Daoy (cell line): ENCODE data around the gene VMP1. TPM values are rescaled to one million over a fixed set of nuclear protein-coding genes. Genes with fewer than 3 reads are reported as not detected.

Experiments
- DNase-seq: peaks from one replicate; pipeline ENCODE4 v3.0.0-alpha.2; 2015; ENCODE audit warnings: low read depth
- total RNA-seq: library from RNA; depleted of rRNA; stranded (reverse); fragments of >200 nt; shearing (Covaris generic); gene quantifications from 2 replicates; pipeline ENCODE4 v1.2.3, GENCODE V29; 2014

VMP1 gene
- total RNA-seq, 1 experiment from 2014 or later = 212 TPM

DNA sequence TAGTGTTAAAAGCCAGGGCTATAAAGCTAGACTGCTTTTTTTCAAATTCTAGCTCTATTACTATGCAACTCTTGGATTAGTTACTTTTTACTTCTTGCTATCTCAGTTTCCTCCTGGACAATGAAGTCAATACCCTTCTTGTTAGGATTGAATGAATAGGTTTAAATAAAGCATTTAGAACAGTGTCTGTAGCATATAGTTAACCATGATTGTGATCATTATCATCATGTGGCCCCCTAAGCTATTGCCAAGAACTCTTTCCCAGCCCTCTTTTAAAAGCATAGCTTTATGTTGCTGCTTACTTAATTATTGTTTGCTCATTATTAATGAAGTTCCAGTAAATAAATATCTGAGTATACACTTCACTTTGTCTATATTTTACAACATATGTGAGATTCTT is 4.5 kb downstream of the VMP1 start:
- no peak for DNase-seq

DNA sequence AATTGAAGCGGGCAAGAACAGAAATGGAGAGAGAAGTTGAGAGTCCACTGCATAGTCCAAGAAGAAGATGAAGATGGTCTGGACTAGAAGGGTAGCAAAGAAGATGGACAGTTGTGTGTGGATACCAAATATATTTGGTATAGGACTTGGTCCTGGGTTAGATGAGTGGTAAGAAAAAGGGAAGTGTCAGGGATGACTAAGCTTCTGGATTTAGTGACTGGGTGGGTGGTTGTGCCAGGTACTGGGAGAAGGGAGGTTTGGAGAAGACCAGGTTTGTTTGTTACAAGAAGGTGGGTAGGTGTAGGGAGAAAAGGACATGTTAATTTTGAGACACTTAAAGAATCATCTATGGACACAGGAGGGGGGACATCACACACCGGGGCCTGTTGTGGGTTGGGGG is 5.4 kb downstream of the VMP1 start:
- no peak for DNase-seq

DNA sequence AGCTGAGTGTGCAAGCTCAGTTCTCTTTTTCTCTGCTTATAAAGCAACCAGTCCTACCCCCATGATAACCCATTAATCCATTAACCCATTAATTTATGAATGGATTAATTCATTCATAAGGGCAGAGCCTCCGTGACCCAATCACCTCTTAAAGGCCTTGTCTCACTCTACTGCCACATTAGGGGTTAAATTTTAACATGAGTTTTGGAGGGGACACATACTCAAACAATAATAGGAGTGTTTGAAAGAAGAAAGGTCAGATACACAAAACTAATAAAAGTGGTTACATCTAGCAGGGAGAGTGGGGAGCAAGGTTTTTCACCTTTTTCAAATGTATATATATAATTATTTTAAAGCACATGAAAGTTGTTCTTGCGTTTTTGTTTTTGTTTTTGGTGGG is 6.8 kb downstream of the VMP1 start:
- no peak for DNase-seq

DNA sequence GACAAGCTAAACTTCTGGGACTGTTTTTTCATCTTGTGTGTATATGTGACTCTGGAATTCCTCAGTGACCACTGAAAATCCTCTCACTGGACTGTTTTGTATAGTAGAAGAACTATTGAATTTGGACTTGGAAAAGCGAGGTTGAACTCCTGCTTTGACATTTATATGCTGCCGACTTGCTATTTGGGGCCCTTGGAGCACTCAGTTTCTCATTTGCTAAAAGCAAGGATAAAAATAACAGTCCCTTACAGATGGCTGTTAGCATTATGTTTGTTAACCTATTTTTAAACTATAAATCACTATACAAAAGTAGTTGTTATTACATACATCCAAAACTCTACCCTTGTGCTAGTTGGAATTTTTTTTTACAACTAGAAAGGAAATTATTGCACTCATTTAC is 9.0 kb downstream of the VMP1 start:
- DNase-seq = no peak

DNA sequence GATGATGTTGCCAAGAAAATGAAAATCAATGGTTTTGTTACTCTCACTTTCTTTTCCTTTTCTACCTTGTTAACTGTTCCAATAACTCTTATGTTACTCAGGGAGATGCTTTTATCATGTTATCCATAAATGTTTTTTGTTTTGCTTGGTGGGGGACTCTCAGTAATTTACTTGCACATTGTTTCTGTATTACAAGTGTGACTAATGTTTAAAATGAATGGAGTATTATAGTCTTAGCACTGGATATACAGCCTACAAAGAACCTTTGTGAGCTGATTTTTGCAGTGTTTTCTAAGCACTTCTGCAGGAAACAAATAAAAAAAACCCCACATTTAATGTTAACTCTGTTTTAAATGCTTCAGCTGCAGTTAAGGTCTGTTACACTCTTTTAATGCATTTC is 12.1 kb downstream of the VMP1 start:
- no peak for DNase-seq

DNA sequence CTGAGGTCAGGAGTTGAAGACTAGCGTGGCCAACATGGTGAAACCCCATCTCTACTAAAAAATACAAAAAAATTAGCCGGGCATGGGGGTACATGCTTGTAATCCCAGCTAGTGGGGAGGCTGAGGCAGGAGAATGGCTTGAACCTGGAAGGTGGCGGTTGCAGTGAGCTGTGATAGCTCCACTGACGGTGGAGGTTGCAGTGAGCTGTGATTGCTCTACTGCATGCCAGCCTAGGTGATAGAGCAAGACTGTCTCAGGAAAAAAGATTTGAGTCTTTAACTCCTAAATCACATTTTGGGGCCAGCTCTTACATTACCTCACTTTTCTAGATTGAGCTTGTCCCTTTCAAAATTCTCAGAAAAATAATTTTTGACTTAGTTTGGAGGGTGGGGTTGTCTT is 15.2 kb downstream of the VMP1 start:
- no peak for DNase-seq

DNA sequence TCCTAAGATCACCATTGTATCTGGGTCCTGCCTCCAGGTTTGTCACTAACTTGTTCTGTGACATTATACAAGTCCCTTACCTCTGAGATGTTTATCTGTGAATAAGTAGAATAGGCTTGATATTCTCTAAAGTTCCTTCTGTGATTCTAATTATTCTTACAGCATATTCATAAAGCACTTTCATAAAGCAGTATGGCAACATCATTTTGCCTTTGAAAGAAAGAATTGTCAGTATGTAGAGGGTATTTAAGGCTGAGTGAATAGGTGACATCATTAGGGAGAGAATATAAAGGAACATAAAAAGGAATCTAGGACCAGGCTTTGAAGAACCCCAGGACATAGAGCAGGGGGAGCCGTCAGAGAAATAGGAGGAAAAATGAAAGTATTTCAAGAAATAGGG is 15.6 kb downstream of the VMP1 start:
- DNase-seq = no peak

DNA sequence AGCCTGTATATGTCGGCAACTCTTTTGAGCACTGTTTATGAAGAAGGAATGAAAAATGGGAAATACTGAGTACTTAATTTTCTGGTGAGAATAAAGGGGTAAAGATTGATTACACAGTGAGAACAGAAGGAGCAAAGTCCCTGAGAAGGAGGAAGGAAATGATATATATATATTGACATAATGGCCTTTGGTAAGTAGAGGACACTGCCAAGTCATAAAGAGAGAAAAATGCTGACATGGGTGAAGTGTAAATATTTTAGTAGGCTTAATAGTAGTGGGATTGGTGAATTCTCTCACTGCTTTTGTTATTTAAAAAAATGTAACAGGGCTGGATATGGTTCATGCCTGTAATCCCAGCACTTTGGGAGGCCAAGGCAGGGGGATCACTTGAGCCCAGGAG is 16.2 kb downstream of the VMP1 start:
- no peak for DNase-seq

DNA sequence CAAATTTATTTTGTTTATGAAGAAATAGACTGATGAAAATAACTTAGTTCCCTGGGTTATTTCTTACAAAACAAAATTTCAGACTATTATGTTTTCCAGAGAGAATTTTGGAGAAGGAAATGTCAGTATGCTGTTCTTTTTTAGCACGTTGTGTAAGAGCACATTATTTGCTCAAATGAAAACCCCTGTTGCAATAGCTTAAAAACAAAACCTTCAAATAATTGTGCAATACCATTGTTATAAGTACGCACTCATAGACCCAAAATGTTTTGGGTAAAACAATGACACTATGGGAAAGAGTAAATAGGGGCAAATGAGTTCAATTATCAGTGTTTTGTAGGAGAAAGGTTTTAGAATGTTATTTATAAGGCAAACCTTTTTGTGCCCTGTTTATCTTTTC is 18.2 kb downstream of the VMP1 start:
- no peak for DNase-seq

DNA sequence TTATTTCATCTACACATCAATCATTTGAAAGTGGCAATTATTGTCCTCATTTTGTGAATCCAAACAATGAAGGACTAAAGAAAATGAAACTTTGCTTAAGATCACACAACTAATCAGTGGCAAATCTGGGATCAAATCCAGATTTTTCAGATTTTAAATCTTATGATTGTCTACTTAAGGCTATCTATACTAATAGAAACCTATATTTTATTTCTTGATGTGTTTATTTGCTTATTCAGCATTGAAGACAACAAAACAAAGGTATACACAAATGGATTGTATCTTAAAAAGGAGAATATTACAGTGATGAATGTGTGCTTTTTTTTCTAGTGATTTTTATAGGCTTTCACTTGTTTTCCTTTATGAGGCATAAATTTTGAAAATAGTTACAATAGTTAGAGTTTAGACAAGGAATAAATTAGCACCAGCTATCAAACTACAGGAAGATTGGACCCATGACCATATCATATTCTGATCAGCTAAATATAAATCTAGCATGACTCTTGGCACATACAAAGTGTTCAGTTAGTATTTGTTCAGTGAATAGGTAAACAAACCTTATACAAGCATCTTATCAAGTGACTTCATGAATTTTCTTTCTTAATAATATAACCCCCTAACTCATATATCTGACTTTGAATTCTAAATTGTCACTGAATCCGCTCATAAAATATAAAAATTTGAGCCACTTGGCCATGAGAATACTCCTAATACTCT is 20.5 kb downstream of the VMP1 start:
- DNase-seq = no peak

DNA sequence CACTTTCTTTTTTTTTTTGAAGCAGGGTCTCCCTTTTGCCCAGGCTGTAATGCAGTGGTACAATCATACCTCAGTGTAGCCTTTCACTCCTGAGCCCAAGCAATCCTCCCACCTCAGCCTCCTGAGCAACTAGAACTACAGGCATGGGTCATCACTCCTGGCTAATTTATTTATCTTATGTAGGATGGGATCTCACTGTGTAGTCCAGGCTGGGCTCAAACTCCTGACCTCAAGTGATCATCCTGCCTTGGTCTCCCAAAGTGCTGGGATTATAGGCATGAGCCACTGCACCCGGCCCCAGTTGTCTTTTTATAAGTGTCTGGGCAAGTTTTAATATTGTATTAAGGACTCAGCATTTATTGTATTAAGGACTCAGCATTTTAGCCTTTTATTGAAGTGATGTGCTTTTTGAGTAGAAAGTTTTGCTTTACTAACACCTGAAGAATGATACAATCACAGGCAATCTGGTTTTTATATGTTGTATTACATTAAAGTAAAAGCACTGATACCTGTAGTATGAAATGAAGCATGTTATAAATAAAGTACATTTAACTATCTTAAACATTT is 22.9 kb downstream of the VMP1 start:
- no peak for DNase-seq

DNA sequence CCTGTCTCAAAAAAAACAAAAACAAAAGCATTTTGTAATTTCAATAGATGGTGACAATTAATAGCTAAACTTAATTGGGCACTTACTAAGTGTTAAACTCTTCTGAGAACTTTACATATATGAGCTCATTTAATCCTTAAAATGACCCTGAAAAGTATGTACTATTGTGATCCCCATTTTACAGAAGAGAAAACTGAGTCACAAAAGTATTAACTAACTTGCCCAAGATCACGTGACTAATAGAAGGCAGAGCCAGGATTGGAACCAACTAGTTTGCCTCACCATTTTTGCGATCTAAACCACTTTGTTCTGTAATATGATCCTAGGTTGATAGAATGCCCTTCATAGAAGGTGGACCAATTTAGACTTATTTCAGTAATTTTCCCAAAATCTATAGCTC is 26.2 kb downstream of the VMP1 start:
- no peak for DNase-seq

DNA sequence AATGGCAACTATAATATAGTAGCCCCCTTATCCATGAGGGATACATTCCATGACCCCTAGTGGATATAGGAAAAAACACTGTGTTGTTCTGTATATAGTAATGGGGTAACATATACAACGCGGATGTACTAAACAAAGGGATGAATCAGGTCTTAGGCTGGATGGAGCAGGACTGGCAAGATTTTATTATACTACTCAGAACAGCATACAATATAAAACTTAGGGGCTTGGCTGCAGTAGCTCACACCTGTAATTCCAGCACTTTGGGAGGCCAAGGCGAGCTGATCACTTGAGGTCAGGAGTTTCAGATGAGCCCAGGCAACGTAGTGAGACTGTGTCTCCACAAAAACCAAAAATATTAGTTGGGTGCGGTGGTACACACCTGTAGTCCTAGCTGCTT is 26.8 kb downstream of the VMP1 start:
- no peak for DNase-seq

DNA sequence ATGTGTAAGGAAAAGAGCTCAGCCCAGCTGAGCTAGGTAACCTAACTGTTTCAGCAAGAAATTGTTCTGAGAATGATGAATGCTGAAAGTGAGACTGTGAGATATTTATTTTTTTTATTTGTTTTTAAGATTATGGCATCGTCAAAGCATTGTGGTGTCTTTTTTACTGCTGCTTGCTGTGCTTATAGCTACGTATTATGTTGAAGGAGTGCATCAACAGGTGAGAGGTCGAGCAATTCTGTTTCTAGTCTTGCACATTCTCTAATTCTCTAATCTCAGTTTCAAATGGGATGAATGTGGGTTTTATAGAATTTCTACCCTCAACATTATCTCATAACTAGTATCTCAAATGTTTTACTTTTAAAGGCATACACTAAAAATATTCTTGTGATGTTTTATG is 29.9 kb downstream of the VMP1 start:
- no peak for DNase-seq

DNA sequence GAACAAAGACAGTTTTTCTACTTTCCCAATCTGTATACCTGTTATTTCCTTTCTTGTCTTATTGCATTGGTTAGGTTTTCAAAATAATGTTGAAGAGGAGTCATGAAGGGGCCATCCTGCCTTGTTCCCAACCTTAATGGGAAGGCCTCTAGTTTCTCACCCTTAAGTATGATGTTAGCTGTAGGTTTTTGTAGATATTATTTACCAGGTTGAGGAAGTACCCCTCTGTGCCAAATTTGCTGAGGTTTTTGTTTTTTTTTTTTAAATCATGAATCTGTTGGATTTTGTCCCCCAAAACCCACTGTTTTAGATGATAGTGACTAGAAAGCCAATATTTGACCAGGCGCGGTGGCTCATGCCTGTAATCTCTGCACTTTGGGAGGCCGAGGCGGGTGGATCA is 36.4 kb downstream of the VMP1 start:
- DNase-seq = no peak

DNA sequence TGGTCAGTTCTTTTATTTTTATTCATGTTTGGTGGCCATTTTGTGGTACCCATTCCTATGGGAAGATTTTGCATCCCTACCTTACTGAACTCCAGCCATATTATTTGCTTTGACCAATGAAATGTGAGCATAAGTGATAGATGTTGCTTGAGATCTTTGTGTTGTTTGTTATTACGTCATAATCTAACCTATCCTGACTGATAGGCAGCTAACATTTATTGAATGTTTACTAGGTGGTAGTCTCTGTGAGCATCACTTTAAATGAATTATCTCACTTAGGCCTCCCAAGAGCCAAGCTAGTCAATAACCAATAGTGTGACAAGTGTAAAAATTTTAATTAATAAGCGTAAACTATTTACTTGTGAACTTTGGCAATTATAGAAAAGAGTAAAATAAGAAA is 37.6 kb downstream of the VMP1 start:
- no peak for DNase-seq

DNA sequence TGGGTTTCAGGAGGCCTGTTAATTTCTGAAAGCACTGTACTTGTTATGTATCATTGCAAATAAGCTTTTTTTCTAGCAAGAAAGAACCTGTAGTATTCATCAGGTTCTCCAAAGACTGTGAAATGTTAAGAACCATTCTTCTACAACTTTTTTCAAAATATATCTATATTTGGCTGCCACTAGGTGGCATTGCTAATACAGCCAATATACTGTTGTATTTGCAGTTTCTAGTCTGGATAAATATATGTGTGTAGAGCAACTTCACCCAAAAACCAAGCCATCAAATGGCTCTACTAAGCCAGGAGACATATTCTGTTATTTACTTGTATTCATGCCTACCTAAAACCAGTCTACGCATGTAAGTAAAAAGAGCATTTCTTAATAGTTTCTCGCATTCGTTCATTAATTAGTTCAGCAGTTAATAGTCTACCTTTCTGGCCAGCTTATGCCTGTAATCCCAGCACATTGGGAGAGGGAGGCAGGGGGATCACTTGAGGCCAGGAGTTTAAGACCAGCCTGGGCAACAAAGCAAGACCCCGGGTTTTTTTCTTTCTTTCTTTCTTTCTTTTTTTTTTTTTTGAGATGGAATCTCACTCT is 39.5 kb downstream of the VMP1 start:
- DNase-seq = peak; percentile 33

DNA sequence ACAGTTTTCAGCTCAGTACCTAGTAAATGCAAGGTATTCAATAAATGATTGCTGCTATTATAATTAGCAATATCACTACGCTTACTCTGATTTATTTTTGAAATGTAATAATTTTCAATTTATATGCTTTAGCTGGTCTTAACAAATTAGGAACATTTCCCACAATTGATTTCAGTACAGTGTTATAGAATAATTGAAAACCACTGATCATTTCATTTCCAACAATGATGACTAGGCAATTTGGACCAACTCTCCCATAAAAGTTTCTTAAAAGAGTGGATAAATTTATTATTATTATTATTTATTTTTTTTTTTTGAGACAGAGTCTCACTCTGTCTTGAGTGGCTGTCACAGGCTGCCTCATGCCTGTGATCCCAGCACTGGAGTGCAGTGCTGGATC is 41.1 kb downstream of the VMP1 start:
- no peak for DNase-seq

DNA sequence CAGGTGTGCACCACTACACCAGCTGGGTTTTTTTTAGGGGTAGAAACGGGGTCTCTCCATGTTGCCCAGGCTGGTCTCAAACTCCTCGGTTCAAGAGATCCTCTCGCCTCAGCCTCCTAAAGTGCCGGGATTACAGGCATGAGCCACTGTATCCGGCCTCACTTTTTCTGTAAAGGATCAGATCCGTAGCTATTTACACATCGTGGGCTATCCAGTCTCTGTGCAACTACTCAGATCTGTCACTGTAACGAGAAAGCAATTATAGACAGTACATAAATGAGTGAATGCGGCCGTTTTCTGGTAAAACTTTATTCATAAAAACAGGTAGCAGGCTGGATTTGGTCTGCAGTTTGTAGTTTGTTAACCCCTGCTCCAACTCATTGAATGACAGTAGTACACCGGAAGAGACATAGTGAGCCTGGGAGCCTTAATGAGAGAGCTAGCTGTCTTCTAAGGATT is 44.5 kb downstream of the VMP1 start:
- DNase-seq = no peak

DNA sequence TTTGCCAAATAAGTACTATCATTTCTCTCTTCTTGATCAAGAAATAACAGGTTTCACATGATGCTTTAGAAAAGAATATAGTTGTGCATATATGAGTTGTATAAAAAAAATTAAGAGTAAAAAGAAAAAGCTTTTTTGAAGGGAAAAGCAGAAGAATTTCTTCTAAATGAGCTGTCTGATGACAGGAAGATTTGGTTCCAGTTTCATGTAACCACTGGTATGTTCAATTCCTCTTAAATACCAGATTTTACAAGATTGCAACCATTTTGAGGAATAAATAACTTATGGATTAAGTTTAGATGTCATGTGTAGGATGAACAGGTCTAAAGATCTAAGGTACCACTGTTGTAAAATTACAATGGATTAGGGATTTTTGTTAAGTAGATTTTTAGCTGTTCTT is 45.0 kb downstream of the VMP1 start:
- DNase-seq = no peak

DNA sequence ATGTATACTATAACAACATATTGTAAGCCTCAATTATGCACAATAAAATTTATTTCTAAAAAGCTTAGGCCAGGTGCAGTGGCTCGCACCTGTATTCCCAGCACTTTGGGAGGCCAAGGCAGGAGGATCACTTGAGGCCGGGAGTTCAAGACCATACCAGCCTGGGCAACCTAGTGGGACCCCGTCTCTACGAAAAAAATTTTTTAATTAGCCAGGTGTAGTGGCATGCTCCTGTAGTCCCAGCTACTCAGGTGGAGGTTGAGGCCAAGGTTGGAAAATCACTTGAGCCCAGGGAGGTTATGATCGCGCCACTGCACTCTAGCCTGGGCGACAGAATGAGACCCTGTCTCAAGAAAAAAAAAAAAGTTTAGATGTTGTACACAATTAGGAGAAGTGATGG is 45.5 kb downstream of the VMP1 start:
- DNase-seq = no peak

DNA sequence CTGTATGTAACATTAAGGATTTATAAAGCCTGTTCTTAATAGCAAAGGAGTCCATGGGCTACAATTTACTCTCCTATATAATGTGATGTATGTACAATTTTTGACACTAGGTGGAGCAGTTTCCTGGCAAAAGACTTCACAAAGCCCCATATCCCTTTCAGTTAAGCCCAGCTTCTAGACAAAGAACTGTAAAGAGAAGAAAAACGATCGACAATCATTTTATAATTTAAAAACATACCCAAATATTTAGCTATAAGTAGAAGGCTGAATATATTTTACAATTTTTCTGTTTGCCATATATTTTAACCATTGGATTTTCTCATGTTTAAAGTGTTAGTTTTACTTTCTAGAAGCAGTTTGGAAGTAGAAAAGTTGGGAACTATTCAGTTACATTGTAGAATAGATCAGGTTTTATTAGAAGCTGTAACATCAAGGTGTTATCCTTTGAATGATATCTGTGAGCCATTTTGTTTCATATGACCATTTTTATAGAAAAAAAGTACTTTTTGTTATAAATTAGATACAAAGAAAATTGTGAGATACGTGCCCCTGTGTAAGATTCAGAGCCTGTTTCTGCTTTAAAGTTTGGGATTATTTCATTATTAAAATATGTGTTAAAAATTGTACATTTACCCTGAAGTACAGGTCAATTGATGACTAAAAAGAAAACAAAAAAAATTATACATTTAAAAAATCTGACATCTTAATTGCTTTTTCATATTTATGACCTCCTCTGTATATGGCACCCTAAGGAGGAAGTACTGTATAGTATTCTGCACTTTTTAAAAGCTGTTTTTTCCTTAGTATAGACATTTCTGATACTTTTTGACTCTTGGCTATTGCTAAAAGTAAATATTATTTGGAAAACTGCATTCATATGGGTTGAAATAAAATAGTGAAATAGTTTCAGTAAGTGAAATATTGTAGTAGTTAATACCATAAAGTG is 46.3 kb downstream of the VMP1 start:
- DNase-seq = peak; percentile 78
